Panc1 (cell line): ENCODE data around the gene ANP32B. TPM values are rescaled to one million over a fixed set of nuclear protein-coding genes. Genes with fewer than 3 reads are reported as not detected.

Experiments
- ATAC-seq: fragments of 200-7000 bp; cut with Tn5 transposase; 2 replicates; pipeline ENCODE4 v1.9.1; 2020; ENCODE audit warnings: mild to moderate bottlenecking, moderate library complexity
- BruUV-seq: library from RNA; stranded (reverse); fragments of 400-500 nt; replicated peaks from 2 replicates; lab custom pipeline; 2021; lab: Mats Ljungman, UMichigan
- CTCF ChIA-PET: fragments of 300-600 bp; sonication (Branson Sonifier 250); formaldehyde crosslinking; loops from one replicate; lab custom pipeline; 2022; ENCODE audit warnings: antibody characterized with exemption; lab: Charles Lee
- POLR2A ChIA-PET: fragments of 300-600 bp; sonication (Branson Sonifier 250); formaldehyde crosslinking; loops from one replicate; lab custom pipeline; 2022; ENCODE audit warnings: antibody characterized with exemption; lab: Charles Lee
- DNase-seq: peaks from one replicate; pipeline ENCODE4 v3.0.0-alpha.2; 2010; ENCODE audit warnings: low read depth, low spot score
- H3K27ac ChIP-seq: 2 replicates; pipeline ENCODE4 v1.5.1; 2011; ENCODE audit warnings: mild to moderate bottlenecking, low read length, inconsistent platforms
- H3K27me3 ChIP-seq: fragments of 200-500 bp; sonication (Bioruptor generic); 2 replicates; pipeline ENCODE4 v1.6.0; 2014; ENCODE audit warnings: low read length, inconsistent platforms; ENCODE audit not compliant: control insufficient read depth, insufficient read depth
- H3K36me3 ChIP-seq: fragments of 200-500 bp; sonication (Bioruptor generic); 2 replicates; pipeline ENCODE4 v1.5.1; 2014; ENCODE audit warnings: inconsistent platforms, mild to moderate bottlenecking, low read length, moderate library complexity; ENCODE audit not compliant: control insufficient read depth, insufficient read depth
- H3K4me1 ChIP-seq: 2 replicates; pipeline ENCODE4 v1.5.1; 2011; ENCODE audit warnings: inconsistent platforms, mild to moderate bottlenecking, low read length, moderate library complexity; ENCODE audit not compliant: control insufficient read depth, insufficient read depth
- H3K4me3 ChIP-seq, 2 experiments: 2 replicates each; pipeline ENCODE4 v1.5.1; 2011 to 2012; ENCODE audit warnings: low read depth in 2 of 2, low read length in 2 of 2, mild to moderate bottlenecking in 2 of 2, inconsistent platforms in 1 of 2, moderate library complexity in 1 of 2
- H3K9me3 ChIP-seq: fragments of 200-500 bp; sonication (Bioruptor generic); 2 replicates; pipeline ENCODE4 v1.5.1; 2014; ENCODE audit warnings: low read depth, mild to moderate bottlenecking, inconsistent platforms, low read length, moderate library complexity; ENCODE audit not compliant: control insufficient read depth, insufficient read depth
- CTCF ChIP-seq: fragments of 450-650 bp; IDR thresholded peaks from 2 replicates; pipeline ENCODE4 v1.5.1; 2017; ENCODE audit warnings: mild to moderate bottlenecking
- POLR2AphosphoS5 ChIP-seq: IDR thresholded peaks from 2 replicates; pipeline ENCODE4 v1.6.1; 2012; ENCODE audit warnings: mild to moderate bottlenecking, low read depth, low read length, moderate library complexity
- REST ChIP-seq, 2 experiments: IDR thresholded peaks; 2 replicates each; pipeline ENCODE4 v1.6.1; 2011 to 2012; ENCODE audit warnings: low read depth in 2 of 2, control low read depth in 1 of 2, low read length in 1 of 2, mild to moderate bottlenecking in 1 of 2, moderate library complexity in 1 of 2; ENCODE audit not compliant: insufficient read depth in 1 of 2
- SIN3A ChIP-seq: IDR thresholded peaks from 2 replicates; pipeline ENCODE4 v1.6.1; 2012; ENCODE audit warnings: low read depth, mild to moderate bottlenecking, low read length, moderate library complexity, borderline replicate concordance; ENCODE audit not compliant: insufficient read depth
- TCF7L2 ChIP-seq: IDR thresholded peaks from 2 replicates; pipeline ENCODE4 v1.6.1; 2011; ENCODE audit warnings: mild to moderate bottlenecking, low read depth, low read length, inconsistent platforms
- in situ Hi-C: cut with HindIII; loops from 2 replicates; pipeline ENCODE4 v1.10.0; 2016; ENCODE audit warnings: low sequenced_read_pairs, low pct_unique_long_range_greater_than_20kb
- intact Hi-C: fragments of 100-400 bp; cut with micrococcal nuclease; formaldehyde crosslinking; loops from one replicate; pipeline ENCODE4 v1.10.0; 2022; ENCODE audit not compliant: unreplicated experiment
- total RNA-seq: library from RNA; stranded (reverse); gene quantifications from one replicate; pipeline ENCODE4 v1.2.1, GENCODE V29; 2021; ENCODE audit not compliant: unreplicated experiment

Gene ANP32B
- total RNA-seq, 1 experiment from 2014 or later, result 109 TPM

GRCh38 chr9:98046180-98046543 is 63.0 kb downstream of the ANP32B start:
- H3K4me3 ChIP-seq, result no peak overlapping the region
- no peak for TF ChIP-seq POLR2AphosphoS5
- no peak for TF ChIP-seq REST (IDR thresholded peaks at IDR 0.05; ENCODE audit: insufficient read depth in 1 of 2, low read depth in 2 of 2, low read length in 1 of 2)
- TF ChIP-seq CTCF, result no peak
- TF ChIP-seq SIN3A, result no peak
- TF ChIP-seq TCF7L2, result no peak
- in situ Hi-C loops (no loop called here), intact Hi-C loops (no loop called here)
- BruUV-seq, result no TSS peak
- ChIA-PET POLR2A (no interaction called here), CTCF (no interaction called here)
- H3K4me1 ChIP-seq, result no peaks in the 10 kb centered on the region; the same call in 1 of the 2 replicates
- ATAC-seq (no peak), DNase-seq (no peak)
- no peaks in the 10 kb centered on the region for H3K27me3 ChIP-seq
- no peak overlapping the region for H3K27ac ChIP-seq
- no peaks in the 10 kb centered on the region for H3K9me3 ChIP-seq
- peaks cover 9% of the 10 kb centered on the region; the same call in 1 of the 2 replicates for H3K36me3 ChIP-seq

GRCh38 chr9:98047002-98047401 is 63.9 kb downstream of the ANP32B start:
- Histone ChIP-seq H3K36me3 (peaks cover 9% of the 10 kb centered on the region; the same call in 1 of the 2 replicates), H3K27me3 (no peaks in the 10 kb centered on the region), H3K4me1 (no peaks in the 10 kb centered on the region; the same call in 1 of the 2 replicates), H3K9me3 (no peaks in the 10 kb centered on the region), H3K4me3 (no peak overlapping the region), H3K27ac (no peak overlapping the region)
- in situ Hi-C loops (no loop called here), intact Hi-C loops (no loop called here)
- no TSS peak for BruUV-seq
- POLR2A ChIA-PET, result no interaction called here
- ATAC-seq, result no peak
- TF ChIP-seq TCF7L2 (no peak), POLR2AphosphoS5 (no peak), SIN3A (no peak), REST (IDR thresholded peaks at IDR 0.05; ENCODE audit: insufficient read depth in 1 of 2, low read depth in 2 of 2, low read length in 1 of 2) (no peak), CTCF (no peak)
- CTCF ChIA-PET, result no interaction called here
- DNase-seq, result no peak
